ENCODE data around the gene TRANK1.
"Not testable (repeated sequence)": the region's sequence is repeated elsewhere in the genome, so short reads cannot be mapped to it uniquely, and the experiment has no call there.

Gene TRANK1

GRCh38 chr3:36969540-36970432 lies 24.9 kb upstream of the TRANK1 start:
- POLR2A ChIA-PET = no interaction called here
- DNase-seq (ENCODE audit: low read depth, low spot score) = no peak
- CTCF ChIA-PET = interaction anchor here (4.6 kb wide), 1 partner anchor 11 kb away, joined by 45 read pairs; no protein-coding TSS in a partner anchor
- TF ChIP-seq, protein P1, sequence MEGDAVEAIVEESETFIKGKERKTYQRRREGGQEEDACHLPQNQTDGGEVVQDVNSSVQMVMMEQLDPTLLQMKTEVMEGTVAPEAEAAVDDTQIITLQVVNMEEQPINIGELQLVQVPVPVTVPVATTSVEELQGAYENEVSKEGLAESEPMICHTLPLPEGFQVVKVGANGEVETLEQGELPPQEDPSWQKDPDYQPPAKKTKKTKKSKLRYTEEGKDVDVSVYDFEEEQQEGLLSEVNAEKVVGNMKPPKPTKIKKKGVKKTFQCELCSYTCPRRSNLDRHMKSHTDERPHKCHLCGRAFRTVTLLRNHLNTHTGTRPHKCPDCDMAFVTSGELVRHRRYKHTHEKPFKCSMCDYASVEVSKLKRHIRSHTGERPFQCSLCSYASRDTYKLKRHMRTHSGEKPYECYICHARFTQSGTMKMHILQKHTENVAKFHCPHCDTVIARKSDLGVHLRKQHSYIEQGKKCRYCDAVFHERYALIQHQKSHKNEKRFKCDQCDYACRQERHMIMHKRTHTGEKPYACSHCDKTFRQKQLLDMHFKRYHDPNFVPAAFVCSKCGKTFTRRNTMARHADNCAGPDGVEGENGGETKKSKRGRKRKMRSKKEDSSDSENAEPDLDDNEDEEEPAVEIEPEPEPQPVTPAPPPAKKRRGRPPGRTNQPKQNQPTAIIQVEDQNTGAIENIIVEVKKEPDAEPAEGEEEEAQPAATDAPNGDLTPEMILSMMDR (IDR thresholded peaks at IDR 0.05; ENCODE audit: insufficient read depth, low read length, missing control alignments) = no peak
- no peak overlapping the region for H3K4me3 ChIP-seq (ENCODE audit: low read depth, low read length)

GRCh38 chr3:36969085-36969484 lies 24.2 kb upstream of the TRANK1 start:
- no peak for DNase-seq (ENCODE audit: low read depth, low spot score)
- ChIA-PET POLR2A (no interaction called here), CTCF (interaction anchor here (4.6 kb wide), 1 partner anchor 11 kb away, joined by 45 read pairs; no protein-coding TSS in a partner anchor)
- H3K4me3 ChIP-seq (ENCODE audit: low read depth, low read length) = no peak overlapping the region
- TF ChIP-seq, protein P1 (IDR thresholded peaks at IDR 0.05; ENCODE audit: insufficient read depth, low read length, missing control alignments) = no peak

DNA sequence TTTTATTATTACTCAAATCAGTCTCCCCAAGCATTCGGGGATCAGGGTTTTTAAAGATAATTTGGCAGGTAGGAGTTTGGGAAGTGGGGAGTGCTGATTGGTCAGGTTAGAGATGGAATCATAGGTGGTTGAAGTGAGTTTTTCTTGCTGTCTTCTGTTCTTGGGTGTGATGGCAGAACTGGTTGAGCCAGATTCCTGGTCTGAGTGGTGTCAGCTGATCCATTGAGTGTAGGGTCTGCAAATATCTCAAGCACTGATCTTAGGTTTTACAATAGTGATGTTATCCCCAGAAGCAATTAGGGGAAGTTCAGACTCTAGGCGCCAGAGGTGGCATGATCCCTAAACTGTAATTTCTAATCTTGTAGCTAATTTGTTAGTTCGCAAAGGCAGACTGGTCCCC lies 20.6 kb upstream of the TRANK1 start:
- ChIA-PET CTCF (interaction anchor here (1.0 kb wide), 1 partner anchor 21 kb away, joined by 3 read pairs; the partner anchor contains the start of gene TRANK1), POLR2A (no interaction called here)
- no peak overlapping the region for H3K4me3 ChIP-seq (ENCODE audit: low read depth, low read length)
- TF ChIP-seq, protein P1 (IDR thresholded peaks at IDR 0.05; ENCODE audit: insufficient read depth, low read length, missing control alignments) = no peak
- no peak for DNase-seq (ENCODE audit: low read depth, low spot score)

GRCh38 chr3:36964817-36965216 lies 20.0 kb upstream of the TRANK1 start:
- TF ChIP-seq, protein P1 (IDR thresholded peaks at IDR 0.05; ENCODE audit: insufficient read depth, low read length, missing control alignments) = no peak
- POLR2A ChIA-PET = no interaction called here

GRCh38 chr3:36964331-36964730 lies 19.5 kb upstream of the TRANK1 start:
- DNase-seq (ENCODE audit: low read depth, low spot score) = no peak
- TF ChIP-seq, protein P1 (IDR thresholded peaks at IDR 0.05; ENCODE audit: insufficient read depth, low read length, missing control alignments) = no peak
- POLR2A ChIA-PET = no interaction called here
- CTCF ChIA-PET = interaction anchor here (0.6 to 1.5 kb wide), 2 partner anchors 61 to 67 kb away, joined by 3 read pairs; no protein-coding TSS in a partner anchor
- no peak overlapping the region for H3K4me3 ChIP-seq (ENCODE audit: low read depth, low read length)

More at GRCh38 chr3:36964817-36965216, 20.0 kb upstream of the TRANK1 start:
- no peak for DNase-seq (ENCODE audit: low read depth, low spot score)
- H3K4me3 ChIP-seq (ENCODE audit: low read depth, low read length) = no peak overlapping the region
- CTCF ChIA-PET = no interaction called here

- CTCF ChIA-PET = interaction anchor here (0.8 to 1.5 kb wide), 2 partner anchors 65 to 913 kb away, joined by 3 read pairs; no protein-coding TSS in a partner anchor
- H3K4me3 ChIP-seq (ENCODE audit: low read depth, low read length); DNase-seq (ENCODE audit: low read depth, low spot score); POLR2A ChIA-PET: not testable (repeated sequence)
These were observed 18.2 kb upstream of the TRANK1 start for GRCh38 chr3:36963008-36963407.

Measured in AG04449 (cell line).